ENCODE measurements around the gene PHKB. TPM values are rescaled to one million over a fixed set of nuclear protein-coding genes. Genes with fewer than 3 reads are reported as not detected.

PHKB gene
- total and polyA plus RNA-seq, 3 donors from 2014 or later: 66.7 to 168 (median 136) TPM

DNA sequence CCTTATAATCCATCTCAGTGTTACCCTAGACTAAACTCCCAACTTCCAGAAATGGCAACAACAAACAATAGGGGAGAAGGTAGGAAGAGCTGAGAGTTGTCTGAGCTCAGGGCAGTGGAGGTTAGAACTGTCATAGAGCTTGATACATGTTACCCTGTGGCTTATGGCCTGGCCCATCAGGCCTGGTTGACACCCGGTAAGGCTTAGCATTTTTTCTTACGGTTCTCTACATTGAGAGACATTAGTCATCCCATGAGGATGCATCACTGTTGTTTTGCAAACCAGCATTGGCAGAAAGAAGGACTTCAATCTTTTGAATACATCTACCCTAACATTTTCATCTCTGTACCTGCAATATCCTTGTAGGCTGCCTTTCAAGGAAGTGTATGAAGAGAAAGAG, 226.6 kb downstream of the PHKB start:
- WGBS, 2 donors: 90 to 92% methylated on average over 2 of the region's 2 CpGs
- Histone ChIP-seq H3K4me3 (no peak overlapping the region), H3K9me3 (no peaks in the 10 kb centered on the region), H3K4me1 (no peaks in the 10 kb centered on the region), H3K27me3 (no peaks in the 10 kb centered on the region), H3K27ac (no peak overlapping the region), H3K36me3 (ENCODE audit: low read depth, missing control alignments) (no peaks in the 10 kb centered on the region)
- intact Hi-C loops (cut with DNase I; ENCODE audit: low total_unique reads): no loop called here
- DNase-seq: no peak
- no peak for TF ChIP-seq POLR2A (IDR thresholded peaks at IDR 0.05)
- TF ChIP-seq, protein P1, sequence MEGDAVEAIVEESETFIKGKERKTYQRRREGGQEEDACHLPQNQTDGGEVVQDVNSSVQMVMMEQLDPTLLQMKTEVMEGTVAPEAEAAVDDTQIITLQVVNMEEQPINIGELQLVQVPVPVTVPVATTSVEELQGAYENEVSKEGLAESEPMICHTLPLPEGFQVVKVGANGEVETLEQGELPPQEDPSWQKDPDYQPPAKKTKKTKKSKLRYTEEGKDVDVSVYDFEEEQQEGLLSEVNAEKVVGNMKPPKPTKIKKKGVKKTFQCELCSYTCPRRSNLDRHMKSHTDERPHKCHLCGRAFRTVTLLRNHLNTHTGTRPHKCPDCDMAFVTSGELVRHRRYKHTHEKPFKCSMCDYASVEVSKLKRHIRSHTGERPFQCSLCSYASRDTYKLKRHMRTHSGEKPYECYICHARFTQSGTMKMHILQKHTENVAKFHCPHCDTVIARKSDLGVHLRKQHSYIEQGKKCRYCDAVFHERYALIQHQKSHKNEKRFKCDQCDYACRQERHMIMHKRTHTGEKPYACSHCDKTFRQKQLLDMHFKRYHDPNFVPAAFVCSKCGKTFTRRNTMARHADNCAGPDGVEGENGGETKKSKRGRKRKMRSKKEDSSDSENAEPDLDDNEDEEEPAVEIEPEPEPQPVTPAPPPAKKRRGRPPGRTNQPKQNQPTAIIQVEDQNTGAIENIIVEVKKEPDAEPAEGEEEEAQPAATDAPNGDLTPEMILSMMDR (IDR thresholded peaks at IDR 0.05): no peak

DNA sequence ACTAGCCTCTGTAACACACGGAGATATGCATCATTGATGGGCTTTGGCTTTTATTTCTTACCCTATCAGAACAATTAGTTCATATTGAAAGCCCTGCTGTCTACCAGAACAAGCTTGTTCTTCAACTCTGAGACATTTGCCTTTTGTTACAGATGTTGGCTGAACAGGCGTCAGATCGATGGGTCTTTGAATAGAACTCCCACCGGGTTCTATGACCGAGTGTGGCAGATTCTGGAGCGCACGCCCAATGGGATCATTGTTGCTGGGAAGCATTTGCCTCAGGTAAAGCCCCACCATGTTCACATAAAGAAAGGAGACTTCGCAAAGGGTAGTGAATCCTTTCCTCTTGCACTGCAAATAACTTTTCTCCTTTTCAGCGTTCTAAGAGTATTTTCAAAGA, 232.1 kb downstream of the PHKB start:
- TF ChIP-seq POLR2A (IDR thresholded peaks at IDR 0.05): no peak
- TF ChIP-seq, protein P1 (IDR thresholded peaks at IDR 0.05): no peak
- no peak for DNase-seq
- Histone ChIP-seq H3K27me3 (no peaks in the 10 kb centered on the region), H3K27ac (no peak overlapping the region), H3K9me3 (no peaks in the 10 kb centered on the region), H3K4me3 (no peak overlapping the region), H3K4me1 (no peaks in the 10 kb centered on the region), H3K36me3 (ENCODE audit: low read depth, missing control alignments) (no peaks in the 10 kb centered on the region)
- intact Hi-C loops (cut with DNase I; ENCODE audit: low total_unique reads): no loop called here
- WGBS, 2 donors: 96 to 97% methylated on average over 9 of the region's 9 CpGs

DNA sequence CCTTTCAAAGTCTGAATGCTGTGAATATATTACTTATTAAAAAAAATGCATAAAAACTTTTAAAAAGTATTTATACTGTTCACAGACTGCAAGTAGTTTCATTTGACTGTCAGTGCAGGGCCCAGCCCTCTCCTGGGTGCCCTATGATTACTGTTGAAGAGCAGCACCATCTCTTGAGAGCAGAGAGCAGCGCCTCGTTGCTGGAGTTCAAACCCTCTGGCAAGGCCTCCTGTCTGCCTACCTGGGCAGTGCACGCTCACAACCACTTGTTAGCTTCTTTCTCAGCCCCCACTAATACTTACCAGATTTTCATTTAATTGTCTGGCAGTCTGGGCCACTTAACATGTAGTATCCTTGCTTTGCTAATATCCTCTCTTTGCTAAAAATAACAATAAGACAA, 233.4 kb downstream of the PHKB start:
- TF ChIP-seq, protein P1 (IDR thresholded peaks at IDR 0.05): no peak
- TF ChIP-seq POLR2A (IDR thresholded peaks at IDR 0.05): no peak
- Histone ChIP-seq H3K4me1 (no peaks in the 10 kb centered on the region), H3K27me3 (no peaks in the 10 kb centered on the region), H3K27ac (no peak overlapping the region), H3K9me3 (no peaks in the 10 kb centered on the region), H3K36me3 (ENCODE audit: low read depth, missing control alignments) (no peaks in the 10 kb centered on the region), H3K4me3 (no peak overlapping the region)
- DNase-seq: peak; percentile 16
- intact Hi-C loops (cut with DNase I; ENCODE audit: low total_unique reads): no loop called here
- WGBS, 2 donors: 81 to 85% methylated on average over 3 of the region's 3 CpGs

DNA sequence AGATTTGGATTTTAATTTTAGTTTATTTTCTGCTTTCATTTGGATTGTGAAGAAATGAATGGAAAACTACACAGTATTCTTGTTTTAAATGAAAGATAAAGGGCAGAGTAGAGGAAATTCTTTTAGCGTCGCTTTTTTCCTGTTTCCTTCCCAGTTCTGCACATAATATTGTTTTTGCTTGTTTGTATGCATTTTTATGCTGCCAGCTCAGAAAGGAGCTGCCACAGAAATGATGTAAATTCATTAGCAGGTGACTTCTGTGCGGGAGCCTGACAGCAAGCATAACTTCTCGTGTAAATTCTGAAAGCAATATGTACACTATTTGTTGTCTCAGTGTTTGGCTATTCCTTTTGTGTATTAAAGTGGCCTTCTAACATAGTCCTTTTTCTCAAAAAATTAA, 234.6 kb downstream of the PHKB start:
- 96 to 98% methylated on average over 4 of the region's 4 CpGs for WGBS, 2 donors
- Histone ChIP-seq H3K9me3 (no peaks in the 10 kb centered on the region), H3K36me3 (ENCODE audit: low read depth, missing control alignments) (no peaks in the 10 kb centered on the region), H3K27me3 (no peaks in the 10 kb centered on the region), H3K27ac (no peak overlapping the region), H3K4me3 (no peak overlapping the region), H3K4me1 (no peaks in the 10 kb centered on the region)
- no peak for DNase-seq
- TF ChIP-seq, protein P1 (IDR thresholded peaks at IDR 0.05): no peak
- no peak for TF ChIP-seq POLR2A (IDR thresholded peaks at IDR 0.05)
- intact Hi-C loops (cut with DNase I; ENCODE audit: low total_unique reads): no loop called here

DNA sequence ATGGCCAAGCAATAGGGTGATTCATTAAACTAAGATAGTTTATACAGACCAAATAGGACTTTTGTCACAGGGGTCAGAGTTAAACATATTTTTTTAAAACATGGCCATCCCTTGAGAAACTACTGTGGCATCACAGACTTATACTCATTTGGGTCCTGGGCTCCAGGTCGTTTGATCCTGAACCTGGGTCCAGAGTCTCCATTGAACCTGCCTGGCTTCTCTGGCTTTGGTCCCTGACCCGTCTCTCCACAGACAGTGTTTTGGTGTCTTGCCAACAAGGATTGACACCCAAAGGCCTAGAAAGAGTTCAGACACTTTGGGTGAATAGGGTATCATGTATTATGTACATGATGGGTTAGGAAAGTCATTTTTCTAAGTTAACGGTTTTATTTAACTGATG, 236.7 kb downstream of the PHKB start:
- H3K4me3 ChIP-seq: no peak overlapping the region
- no peak overlapping the region for H3K27ac ChIP-seq
- TF ChIP-seq, protein P1 (IDR thresholded peaks at IDR 0.05): no peak
- no peak for TF ChIP-seq POLR2A (IDR thresholded peaks at IDR 0.05)
- H3K9me3 ChIP-seq: no peaks in the 10 kb centered on the region
- no peaks in the 10 kb centered on the region for H3K27me3 ChIP-seq
- no peaks in the 10 kb centered on the region for H3K4me1 ChIP-seq
- no peaks in the 10 kb centered on the region for H3K36me3 ChIP-seq (ENCODE audit: low read depth, missing control alignments)
- no peak for DNase-seq
- WGBS, 2 donors: 84 to 91% methylated on average over 3 of the region's 3 CpGs
- intact Hi-C loops (cut with DNase I; ENCODE audit: low total_unique reads): no loop called here
